Tibial nerve (tissue), 4 donors: Measurements from ENCODE around the gene PHF11. TPM values are rescaled to one million over a fixed set of nuclear protein-coding genes. Genes with fewer than 3 reads are reported as not detected.

Experiments
- DNase-seq, 2 donors: peaks; one replicate each; pipeline ENCODE4 v3.0.0-alpha.2; 2019; ENCODE audit warnings: low spot score in 2 of 2
- H3K27ac ChIP-seq, 4 donors: fragments of 200-600 bp; sonication (generic) in 3 of 4; one replicate each; pipeline ENCODE4 v1.5.1; 2017 to 2019; ENCODE audit warnings: mild to moderate bottlenecking in 1 of 4
- H3K27me3 ChIP-seq, 2 donors: fragments of 200-600 bp; sonication (generic) in 1 of 2; one replicate each; pipeline versions ENCODE4 v1.5.1 to v1.6.0; 2017 to 2019
- H3K36me3 ChIP-seq, 3 donors: fragments of 200-600 bp; sonication (generic); one replicate each; pipeline ENCODE4 v1.5.1; 2018 to 2019
- H3K4me1 ChIP-seq, 4 donors: fragments of 200-600 bp; sonication (generic) in 3 of 4; one replicate each; pipeline ENCODE4 v1.5.1; 2017 to 2019
- H3K4me3 ChIP-seq, 4 donors: fragments of 200-600 bp; sonication (generic) in 3 of 4; one replicate each; pipeline ENCODE4 v1.5.1; 2017 to 2019; ENCODE audit warnings: mild to moderate bottlenecking in 1 of 4, moderate library complexity in 1 of 4
- H3K9me3 ChIP-seq, 4 donors: fragments of 200-600 bp; sonication (generic) in 3 of 4; one replicate each; pipeline ENCODE4 v1.5.1; 2017 to 2019
- CTCF ChIP-seq, 5 experiments: fragments of 200-600 bp in 3 of 5; fragments of 450-650 bp in 2 of 5; sonication (generic) in 3 of 5; IDR thresholded peaks; one replicate each; pipeline ENCODE4 v1.5.1; 2016 to 2019; ENCODE audit warnings: antibody characterized with exemption in 5 of 5, mild to moderate bottlenecking in 3 of 5, moderate library complexity in 2 of 5
- EP300 ChIP-seq, 2 donors: sonication (generic); formaldehyde crosslinking; IDR thresholded peaks; one replicate each; pipeline ENCODE4 v1.6.1; 2017; ENCODE audit warnings: antibody characterized with exemption in 2 of 2, mild to moderate bottlenecking in 1 of 2
- POLR2A ChIP-seq, 2 donors: fragments of 450-650 bp; IDR thresholded peaks; one replicate each; pipeline ENCODE4 v1.6.1; 2017; ENCODE audit warnings: antibody characterized with exemption in 2 of 2, mild to moderate bottlenecking in 2 of 2, moderate library complexity in 2 of 2
- WGBS, 2 donors: methylation state at CpG; one replicate each; pipeline ENCODE4 v1.1.5; 2018; 5-methylcytosine and 5-hydroxymethylcytosine counted together
- total RNA-seq, 4 donors: library from RNA; depleted of rRNA; stranded (reverse); fragments of >200 nt; gene quantifications; one replicate each; pipeline ENCODE4 v1.1.0, GENCODE V29; 2016

Gene PHF11
- total RNA-seq, 4 donors from 2014 or later = 25.3 to 51.4 (median 37.6) TPM

GRCh38 chr13:49536144-49536873, 40.6 kb downstream of the PHF11 start:
- TF ChIP-seq CTCF (IDR thresholded peaks at IDR 0.05) = no peak
- no peak for TF ChIP-seq POLR2A (IDR thresholded peaks at IDR 0.05)
- Histone ChIP-seq H3K36me3 (peaks cover 0 to 29% (median 0%) of the 10 kb centered on the region in 3 donors), H3K27me3 (no peaks in the 10 kb centered on the region), H3K4me1 (no peaks in the 10 kb centered on the region), H3K9me3 (no peaks in the 10 kb centered on the region), H3K4me3 (no peak overlapping the region), H3K27ac (no peak overlapping the region)
- WGBS, 2 donors = 63 to 70% methylated on average over 7 of the region's 7 CpGs
- no peak for DNase-seq

- H3K27ac ChIP-seq = no peak overlapping the region
- H3K4me3 ChIP-seq = no peak overlapping the region
- no peak for TF ChIP-seq EP300 (IDR thresholded peaks at IDR 0.05)
- TF ChIP-seq POLR2A (IDR thresholded peaks at IDR 0.05) = no peak
- TF ChIP-seq CTCF (IDR thresholded peaks at IDR 0.05) = no peak
- no peaks in the 10 kb centered on the region for H3K27me3 ChIP-seq
- no peaks in the 10 kb centered on the region for H3K9me3 ChIP-seq
- no peaks in the 10 kb centered on the region for H3K4me1 ChIP-seq
- 90 to 94% methylated on average over 2 of the region's 2 CpGs for WGBS, 2 donors
- DNase-seq = no peak
- peaks cover 0 to 43% (median 0%) of the 10 kb centered on the region in 3 donors for H3K36me3 ChIP-seq
Observed at GRCh38 chr13:49538404-49538803, 42.7 kb downstream of the PHF11 start.

GRCh38 chr13:49539313-49539712, 43.6 kb downstream of the PHF11 start:
- Histone ChIP-seq H3K27me3 (no peaks in the 10 kb centered on the region), H3K27ac (no peak overlapping the region), H3K4me1 (no peaks in the 10 kb centered on the region), H3K36me3 (peaks cover 0 to 45% (median 0%) of the 10 kb centered on the region in 3 donors), H3K4me3 (no peak overlapping the region), H3K9me3 (no peaks in the 10 kb centered on the region)
- DNase-seq = no peak
- WGBS, 2 donors = 64 to 77% methylated on average over 5 of the region's 5 CpGs
- no peak for TF ChIP-seq CTCF (IDR thresholded peaks at IDR 0.05)
- TF ChIP-seq EP300 (IDR thresholded peaks at IDR 0.05) = no peak
- no peak for TF ChIP-seq POLR2A (IDR thresholded peaks at IDR 0.05)

DNA sequence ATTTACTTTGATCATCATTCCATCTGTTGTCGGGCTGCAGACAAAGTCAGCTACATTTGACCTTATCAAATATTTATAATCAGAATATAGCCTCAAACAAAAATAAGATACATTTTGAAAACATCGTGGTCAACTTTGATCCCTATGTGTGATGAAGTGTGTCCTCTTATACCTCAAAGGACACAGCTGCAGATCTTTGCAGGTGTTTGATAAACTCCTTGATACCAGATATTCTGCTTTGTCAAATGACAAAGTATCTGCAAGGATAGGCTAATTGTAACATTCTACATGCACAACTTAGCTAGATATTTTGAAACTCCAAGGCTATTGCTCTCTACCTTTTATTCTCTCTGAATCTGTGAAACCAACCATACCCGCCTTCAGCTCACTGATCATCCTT, 44.0 kb downstream of the PHF11 start:
- Histone ChIP-seq H3K27me3 (no peaks in the 10 kb centered on the region), H3K4me3 (no peak overlapping the region), H3K9me3 (no peaks in the 10 kb centered on the region), H3K4me1 (no peaks in the 10 kb centered on the region), H3K36me3 (peaks cover 0 to 49% (median 0%) of the 10 kb centered on the region in 3 donors), H3K27ac (no peak overlapping the region)
- 86 to 97% methylated on average over 3 of the region's 3 CpGs for WGBS, 2 donors
- no peak for DNase-seq
- no peak for TF ChIP-seq POLR2A (IDR thresholded peaks at IDR 0.05)
- no peak for TF ChIP-seq CTCF (IDR thresholded peaks at IDR 0.05)
- TF ChIP-seq EP300 (IDR thresholded peaks at IDR 0.05) = no peak

DNA sequence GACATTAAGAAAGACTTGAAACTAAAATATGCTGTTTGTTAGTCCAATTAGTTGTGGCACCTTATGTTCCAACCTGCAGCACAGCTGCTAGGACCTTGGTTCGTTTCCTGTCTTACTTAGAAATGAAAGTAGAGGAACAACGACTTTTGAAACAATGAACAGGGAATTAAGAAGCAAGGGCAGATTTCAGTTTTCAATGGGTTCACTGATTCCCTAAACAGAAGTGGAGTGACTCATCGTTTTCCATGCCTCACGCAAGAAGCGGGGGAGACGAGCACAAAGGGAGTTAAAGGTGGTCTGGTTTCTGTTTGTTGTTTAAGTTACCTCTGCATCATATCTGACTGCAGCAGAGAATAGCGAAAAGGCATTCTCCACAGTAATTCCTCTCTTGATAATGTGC, 44.8 kb downstream of the PHF11 start:
- Histone ChIP-seq H3K4me1 (no peaks in the 10 kb centered on the region), H3K36me3 (peaks cover 0 to 54% (median 0%) of the 10 kb centered on the region in 3 donors), H3K9me3 (no peaks in the 10 kb centered on the region), H3K27me3 (no peaks in the 10 kb centered on the region), H3K27ac (peak overlapping the region in 2 of 4 donors; percentile 26 to 33), H3K4me3 (peak overlapping the region in 1 of 4 donors; percentile 4)
- no peak for TF ChIP-seq CTCF (IDR thresholded peaks at IDR 0.05)
- TF ChIP-seq EP300 (IDR thresholded peaks at IDR 0.05) = no peak
- TF ChIP-seq POLR2A (IDR thresholded peaks at IDR 0.05) = no peak
- WGBS, 2 donors = 45 to 54% methylated on average over 7 of the region's 7 CpGs
- no peak for DNase-seq
